K562 (cell line): ENCODE measurements around the gene U2AF1L4. TPM values are rescaled to one million over a fixed set of nuclear protein-coding genes. Genes with fewer than 3 reads are reported as not detected.

Source experiments
- DACH1 ChIP-seq: fragments of 450-650 bp; IDR thresholded peaks from 2 replicates; pipeline ENCODE4 v1.6.1; 2018; ENCODE audit not compliant: partially characterized antibody
- GABPB1 ChIP-seq: sonication (generic); formaldehyde crosslinking; IDR thresholded peaks from 2 replicates; pipeline ENCODE4 v1.8.0; 2022; ENCODE audit warnings: mild to moderate bottlenecking, missing genetic modification reagents
- HDAC3 ChIP-seq: fragments of 450-650 bp; IDR thresholded peaks from 2 replicates; pipeline ENCODE4 v1.6.1; 2018; ENCODE audit warnings: borderline replicate concordance, mild to moderate bottlenecking, moderate library complexity; ENCODE audit not compliant: partially characterized antibody
- MCM3 ChIP-seq: fragments of 450-650 bp; IDR thresholded peaks from 2 replicates; pipeline ENCODE4 v1.6.1; 2016
- RFX1 ChIP-seq: fragments of 450-650 bp; IDR thresholded peaks from 2 replicates; pipeline ENCODE4 v1.6.1; 2016; ENCODE audit warnings: mild to moderate bottlenecking, moderate library complexity
- TCF7 ChIP-seq: sonication (generic); IDR thresholded peaks from 2 replicates; pipeline ENCODE4 v1.6.1; 2016; ENCODE audit warnings: antibody characterized with exemption, borderline replicate concordance
- TRIM24 ChIP-seq, 2 experiments: fragments of 450-650 bp; IDR thresholded peaks; 2 replicates each; pipeline ENCODE4 v1.6.1; 2016
- ZNF384 ChIP-seq: IDR thresholded peaks from 2 replicates; pipeline ENCODE4 v1.6.1; 2012; ENCODE audit warnings: low read depth, low read length, improper control_type of control experiment
- ZNF507 ChIP-seq: conservative IDR thresholded peaks from 2 replicates; pipeline ENCODE4 v1.6.1; 2017; ENCODE audit warnings: missing genetic modification characterization, missing compliant biosample characterization
- polyA plus RNA-seq, 8 experiments: library from polyadenylated mRNA; depleted of rRNA in 4 of 8; stranded (reverse) in 5 of 8; unstranded in 3 of 8; fragments of >200 nt; fragmentation: Nextera tagmentation in 2 of 8; fragmentation: Illumina TruSeq in 1 of 8; extraction: Ambion mirVana in 2 of 8; extraction: Trizol in 1 of 8; gene quantifications; 2 replicates each; pipeline versions ENCODE4 v1.2.1 to v1.2.3, GENCODE V29; 2011 to 2014; ENCODE audit warnings: inconsistent platforms in 1 of 8, missing spikeins in 1 of 8
- total RNA-seq, 7 experiments: library from RNA; depleted of rRNA in 6 of 7; stranded (reverse); fragments of >200 nt in 6 of 7; fragmentation: Illumina TruSeq in 2 of 7; extraction: Trizol in 2 of 7; gene quantifications; 2 replicates each; pipeline versions ENCODE4 v1.2.1 to v1.2.3, GENCODE V29; 2011 to 2021; ENCODE audit warnings: low replicate concordance in 1 of 7
- TF ChIP-seq, protein P1 (sequence below), 2 experiments: fragments of 150-350 bp in 1 of 2; IDR thresholded peaks; 2 replicates each; pipeline ENCODE4 v1.6.1; 2012 to 2016; ENCODE audit warnings: low read depth in 2 of 2, low read length in 2 of 2, mild to moderate bottlenecking in 1 of 2, moderate library complexity in 1 of 2
- TF ChIP-seq, protein P2 (sequence below): IDR thresholded peaks from 2 replicates; pipeline ENCODE4 v1.6.1; 2014; ENCODE audit warnings: antibody characterized with exemption
- TF ChIP-seq, protein P3 (sequence below), 2 experiments: IDR thresholded peaks in 1 of 2; conservative IDR thresholded peaks in 1 of 2; 2 replicates each; pipeline ENCODE4 v1.6.1; 2016; ENCODE audit warnings: low read depth in 2 of 2, mild to moderate bottlenecking in 1 of 2, missing compliant biosample characterization in 1 of 2, missing genetic modification characterization in 1 of 2, moderate library complexity in 1 of 2

The U2AF1L4 gene
- total and polyA plus RNA-seq, 9 of the 15 experiments (the other 6 are each of a cell fraction or from before 2014, with no cell fraction given), result 8.4 to 19.5 (median 12.6) TPM

GRCh38 chr19:35693835-35694599, 51.2 kb downstream of the U2AF1L4 start (continued):
- TF ChIP-seq, protein P1, sequence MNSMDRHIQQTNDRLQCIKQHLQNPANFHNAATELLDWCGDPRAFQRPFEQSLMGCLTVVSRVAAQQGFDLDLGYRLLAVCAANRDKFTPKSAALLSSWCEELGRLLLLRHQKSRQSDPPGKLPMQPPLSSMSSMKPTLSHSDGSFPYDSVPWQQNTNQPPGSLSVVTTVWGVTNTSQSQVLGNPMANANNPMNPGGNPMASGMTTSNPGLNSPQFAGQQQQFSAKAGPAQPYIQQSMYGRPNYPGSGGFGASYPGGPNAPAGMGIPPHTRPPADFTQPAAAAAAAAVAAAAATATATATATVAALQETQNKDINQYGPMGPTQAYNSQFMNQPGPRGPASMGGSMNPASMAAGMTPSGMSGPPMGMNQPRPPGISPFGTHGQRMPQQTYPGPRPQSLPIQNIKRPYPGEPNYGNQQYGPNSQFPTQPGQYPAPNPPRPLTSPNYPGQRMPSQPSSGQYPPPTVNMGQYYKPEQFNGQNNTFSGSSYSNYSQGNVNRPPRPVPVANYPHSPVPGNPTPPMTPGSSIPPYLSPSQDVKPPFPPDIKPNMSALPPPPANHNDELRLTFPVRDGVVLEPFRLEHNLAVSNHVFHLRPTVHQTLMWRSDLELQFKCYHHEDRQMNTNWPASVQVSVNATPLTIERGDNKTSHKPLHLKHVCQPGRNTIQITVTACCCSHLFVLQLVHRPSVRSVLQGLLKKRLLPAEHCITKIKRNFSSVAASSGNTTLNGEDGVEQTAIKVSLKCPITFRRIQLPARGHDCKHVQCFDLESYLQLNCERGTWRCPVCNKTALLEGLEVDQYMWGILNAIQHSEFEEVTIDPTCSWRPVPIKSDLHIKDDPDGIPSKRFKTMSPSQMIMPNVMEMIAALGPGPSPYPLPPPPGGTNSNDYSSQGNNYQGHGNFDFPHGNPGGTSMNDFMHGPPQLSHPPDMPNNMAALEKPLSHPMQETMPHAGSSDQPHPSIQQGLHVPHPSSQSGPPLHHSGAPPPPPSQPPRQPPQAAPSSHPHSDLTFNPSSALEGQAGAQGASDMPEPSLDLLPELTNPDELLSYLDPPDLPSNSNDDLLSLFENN (IDR thresholded peaks at IDR 0.05; ENCODE audit: low read depth in 2 of 2, low read length in 2 of 2), result 0 out of 4 replicates have a peak, but pooled peaks of 1 of the 2 experiments have one; percentile 50
- TF ChIP-seq RFX1, result no peak
- TF ChIP-seq TCF7, result 0 out of 2 replicates have a peak, but pooled peaks have one; percentile 43
- peak; percentile 28 to 47; a peak in 2 of 4 replicates for TF ChIP-seq TRIM24 (IDR thresholded peaks at IDR 0.05)
- TF ChIP-seq, protein P2, sequence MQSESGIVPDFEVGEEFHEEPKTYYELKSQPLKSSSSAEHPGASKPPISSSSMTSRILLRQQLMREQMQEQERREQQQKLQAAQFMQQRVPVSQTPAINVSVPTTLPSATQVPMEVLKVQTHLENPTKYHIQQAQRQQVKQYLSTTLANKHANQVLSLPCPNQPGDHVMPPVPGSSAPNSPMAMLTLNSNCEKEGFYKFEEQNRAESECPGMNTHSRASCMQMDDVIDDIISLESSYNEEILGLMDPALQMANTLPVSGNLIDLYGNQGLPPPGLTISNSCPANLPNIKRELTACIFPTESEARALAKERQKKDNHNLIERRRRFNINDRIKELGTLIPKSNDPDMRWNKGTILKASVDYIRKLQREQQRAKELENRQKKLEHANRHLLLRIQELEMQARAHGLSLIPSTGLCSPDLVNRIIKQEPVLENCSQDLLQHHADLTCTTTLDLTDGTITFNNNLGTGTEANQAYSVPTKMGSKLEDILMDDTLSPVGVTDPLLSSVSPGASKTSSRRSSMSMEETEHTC, result no peak
- TF ChIP-seq, protein P3, sequence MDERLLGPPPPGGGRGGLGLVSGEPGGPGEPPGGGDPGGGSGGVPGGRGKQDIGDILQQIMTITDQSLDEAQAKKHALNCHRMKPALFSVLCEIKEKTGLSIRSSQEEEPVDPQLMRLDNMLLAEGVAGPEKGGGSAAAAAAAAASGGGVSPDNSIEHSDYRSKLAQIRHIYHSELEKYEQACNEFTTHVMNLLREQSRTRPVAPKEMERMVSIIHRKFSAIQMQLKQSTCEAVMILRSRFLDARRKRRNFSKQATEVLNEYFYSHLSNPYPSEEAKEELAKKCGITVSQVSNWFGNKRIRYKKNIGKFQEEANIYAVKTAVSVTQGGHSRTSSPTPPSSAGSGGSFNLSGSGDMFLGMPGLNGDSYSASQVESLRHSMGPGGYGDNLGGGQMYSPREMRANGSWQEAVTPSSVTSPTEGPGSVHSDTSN (CRISPR knock-in tag; IDR thresholded peaks at IDR 0.05; ENCODE audit: low read depth), result no peak
- TF ChIP-seq, protein P3 (tag; conservative IDR thresholded peaks at IDR 0.05; ENCODE audit: low read depth), result peak; percentile 55
- no peak for TF ChIP-seq ZNF507 (tag)
- TF ChIP-seq MCM3, result no peak
- TF ChIP-seq GABPB1, result peak; percentile 75
- TF ChIP-seq DACH1, result peak; percentile 50
- peak; percentile 36; the same call in 1 of the 2 replicates for TF ChIP-seq ZNF384
- no peak for TF ChIP-seq HDAC3
